WTC11 (cell line): ENCODE measurements around the gene HMCN1.

Experiments used
- CBFB ChIP-seq: sonication (generic); formaldehyde crosslinking; IDR thresholded peaks from 2 replicates; pipeline ENCODE4 v1.8.1; 2022; ENCODE audit warnings: mild to moderate bottlenecking, low read depth, missing genetic modification reagents
- ETV6 ChIP-seq: sonication (generic); formaldehyde crosslinking; IDR thresholded peaks from 2 replicates; pipeline ENCODE4 v1.8.1; 2022; ENCODE audit warnings: mild to moderate bottlenecking, missing genetic modification reagents
- FOXP1 ChIP-seq: sonication (generic); formaldehyde crosslinking; IDR thresholded peaks from 2 replicates; pipeline ENCODE4 v1.8.0; 2022; ENCODE audit warnings: missing genetic modification reagents, mild to moderate bottlenecking, moderate library complexity, borderline replicate concordance
- GRHL2 ChIP-seq: fragments of 250-450 bp; sonication (Bioruptor Pico); IDR thresholded peaks from 2 replicates; pipeline ENCODE4 v1.8.0; 2022; ENCODE audit warnings: mild to moderate bottlenecking, moderate library complexity; ENCODE audit not compliant: insufficient replicate concordance, severe bottlenecking
- NFE2L1 ChIP-seq: sonication (generic); formaldehyde crosslinking; IDR thresholded peaks from 2 replicates; pipeline ENCODE4 v1.8.1; 2023; ENCODE audit warnings: missing genetic modification reagents
- PRDM15 ChIP-seq: sonication (generic); formaldehyde crosslinking; IDR thresholded peaks from 2 replicates; pipeline ENCODE4 v1.8.0; 2022; ENCODE audit warnings: missing genetic modification reagents
- SOX15 ChIP-seq: fragments of 250-450 bp; sonication (Bioruptor Pico); IDR thresholded peaks from 2 replicates; pipeline ENCODE4 v1.9.0; 2021; ENCODE audit warnings: mild to moderate bottlenecking
- SP1 ChIP-seq: sonication (generic); formaldehyde crosslinking; conservative IDR thresholded peaks from 2 replicates; pipeline ENCODE4 v1.8.1; 2022; ENCODE audit warnings: missing genetic modification reagents
- USF1 ChIP-seq: sonication (generic); formaldehyde crosslinking; IDR thresholded peaks from 2 replicates; pipeline ENCODE4 v1.8.0; 2022; ENCODE audit warnings: mild to moderate bottlenecking, missing genetic modification reagents
- ZNF138 ChIP-seq: sonication (generic); formaldehyde crosslinking; conservative IDR thresholded peaks from 2 replicates; pipeline ENCODE4 v1.8.1; 2022; ENCODE audit warnings: mild to moderate bottlenecking, moderate library complexity, missing genetic modification reagents
- ZNF232 ChIP-seq: sonication (generic); formaldehyde crosslinking; IDR thresholded peaks from 2 replicates; pipeline ENCODE4 v1.8.0; 2022; ENCODE audit warnings: mild to moderate bottlenecking, missing genetic modification reagents
- ZNF512 ChIP-seq: sonication (generic); formaldehyde crosslinking; IDR thresholded peaks from 2 replicates; pipeline ENCODE4 v1.8.1; 2022; ENCODE audit warnings: missing genetic modification reagents, borderline replicate concordance
- TF ChIP-seq, protein P1 (sequence below): fragments of 200-600 bp; IDR thresholded peaks from 2 replicates; pipeline ENCODE4 v1.8.0; 2022; ENCODE audit warnings: antibody characterized with exemption

GRCh38 chr1:186046437-186047211, 312.4 kb downstream of the HMCN1 start:
- TF ChIP-seq, protein P1, sequence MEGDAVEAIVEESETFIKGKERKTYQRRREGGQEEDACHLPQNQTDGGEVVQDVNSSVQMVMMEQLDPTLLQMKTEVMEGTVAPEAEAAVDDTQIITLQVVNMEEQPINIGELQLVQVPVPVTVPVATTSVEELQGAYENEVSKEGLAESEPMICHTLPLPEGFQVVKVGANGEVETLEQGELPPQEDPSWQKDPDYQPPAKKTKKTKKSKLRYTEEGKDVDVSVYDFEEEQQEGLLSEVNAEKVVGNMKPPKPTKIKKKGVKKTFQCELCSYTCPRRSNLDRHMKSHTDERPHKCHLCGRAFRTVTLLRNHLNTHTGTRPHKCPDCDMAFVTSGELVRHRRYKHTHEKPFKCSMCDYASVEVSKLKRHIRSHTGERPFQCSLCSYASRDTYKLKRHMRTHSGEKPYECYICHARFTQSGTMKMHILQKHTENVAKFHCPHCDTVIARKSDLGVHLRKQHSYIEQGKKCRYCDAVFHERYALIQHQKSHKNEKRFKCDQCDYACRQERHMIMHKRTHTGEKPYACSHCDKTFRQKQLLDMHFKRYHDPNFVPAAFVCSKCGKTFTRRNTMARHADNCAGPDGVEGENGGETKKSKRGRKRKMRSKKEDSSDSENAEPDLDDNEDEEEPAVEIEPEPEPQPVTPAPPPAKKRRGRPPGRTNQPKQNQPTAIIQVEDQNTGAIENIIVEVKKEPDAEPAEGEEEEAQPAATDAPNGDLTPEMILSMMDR = no peak
- TF ChIP-seq PRDM15 (CRISPR knock-in tag) = no peak
- no peak for TF ChIP-seq ZNF232 (CRISPR knock-in tag)
- TF ChIP-seq CBFB (CRISPR knock-in tag) = no peak
- no peak for TF ChIP-seq SP1 (CRISPR knock-in tag)
- no peak for TF ChIP-seq FOXP1 (CRISPR knock-in tag)
- no peak for TF ChIP-seq ZNF512 (CRISPR knock-in tag)
- TF ChIP-seq ETV6 (CRISPR knock-in tag) = no peak
- no peak for TF ChIP-seq USF1 (CRISPR knock-in tag)
- no peak for TF ChIP-seq SOX15 (CRISPR knock-in tag)
- no peak for TF ChIP-seq ZNF138 (CRISPR knock-in tag)
- no peak for TF ChIP-seq NFE2L1 (CRISPR knock-in tag)
- TF ChIP-seq GRHL2 (CRISPR knock-in tag) = no peak
